GM19238 (cell line): ENCODE data around the gene DLG2.

Experiments used
- DNase-seq: peaks from one replicate; pipeline ENCODE4 v3.0.0; 2011; ENCODE audit warnings: low spot score; ENCODE audit not compliant: insufficient read length

The DLG2 gene

DNA sequence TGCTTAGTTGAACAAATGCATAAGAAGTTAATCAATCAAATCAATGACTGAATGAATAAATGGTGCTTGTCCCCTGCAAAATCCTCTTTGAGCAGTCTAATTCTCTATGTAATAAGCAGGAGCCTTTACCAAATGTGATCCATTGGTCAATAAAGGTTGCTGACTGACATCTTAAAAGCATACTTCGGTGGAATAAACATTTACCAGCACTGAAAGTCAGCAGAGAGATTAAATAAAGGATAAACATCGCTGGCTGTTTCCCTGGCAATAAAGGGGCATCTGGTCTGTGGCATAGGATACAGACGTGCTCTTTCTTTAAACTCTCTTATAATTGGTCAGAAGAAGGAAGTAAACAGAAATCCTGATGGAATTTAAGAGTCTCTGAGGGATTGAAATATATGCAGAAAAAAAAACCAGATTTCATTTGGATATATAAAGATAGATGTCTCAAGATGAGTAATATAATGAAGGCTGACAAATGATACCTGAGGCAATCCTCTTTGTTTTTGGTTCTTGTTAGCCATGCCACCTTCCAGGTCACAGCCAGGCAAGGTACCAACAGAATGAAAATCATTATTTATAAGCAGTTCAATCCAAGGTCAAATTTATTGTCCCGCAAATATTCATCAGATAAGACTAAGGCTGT lies 1762.6 kb downstream of the DLG2 start:
- no peak for DNase-seq

DNA sequence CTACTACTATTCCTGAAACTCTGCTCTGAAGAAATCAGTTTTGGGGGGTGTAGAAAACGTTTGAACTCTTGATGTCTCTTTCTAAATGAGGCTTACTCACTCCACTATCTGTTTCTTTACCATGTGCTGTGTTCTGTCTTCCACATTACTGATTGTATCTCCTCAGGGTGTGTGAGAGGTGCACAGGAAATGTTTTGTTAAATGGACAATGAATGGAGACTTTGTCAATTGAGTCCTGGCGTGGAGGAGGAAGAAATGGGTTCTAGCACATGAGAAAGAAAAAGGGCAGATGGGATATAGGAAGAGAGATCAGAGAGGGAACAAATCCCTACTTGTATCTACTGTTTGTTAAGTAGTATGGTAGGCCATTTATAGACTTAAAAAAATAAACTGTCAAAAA lies 1763.9 kb downstream of the DLG2 start:
- no peak for DNase-seq

DNA sequence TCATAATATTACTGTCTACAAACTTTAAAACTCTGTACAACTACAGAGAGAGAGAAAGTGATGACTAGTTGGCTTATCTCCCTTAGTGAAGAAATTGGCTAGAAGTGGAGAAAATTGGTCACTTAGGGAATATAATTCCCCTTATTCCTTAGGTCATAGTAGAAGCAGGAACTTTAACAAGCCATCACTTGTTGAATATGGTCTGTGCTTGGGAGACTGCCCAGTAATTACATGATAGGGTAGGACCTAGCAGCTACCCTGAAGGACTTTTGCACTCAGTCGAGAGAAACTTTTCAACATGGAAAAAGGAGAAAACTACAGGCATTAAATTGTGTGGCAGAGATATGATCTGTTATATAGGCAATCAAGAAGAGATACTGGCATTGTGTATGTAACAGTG lies 1764.5 kb downstream of the DLG2 start:
- DNase-seq: no peak

DNA sequence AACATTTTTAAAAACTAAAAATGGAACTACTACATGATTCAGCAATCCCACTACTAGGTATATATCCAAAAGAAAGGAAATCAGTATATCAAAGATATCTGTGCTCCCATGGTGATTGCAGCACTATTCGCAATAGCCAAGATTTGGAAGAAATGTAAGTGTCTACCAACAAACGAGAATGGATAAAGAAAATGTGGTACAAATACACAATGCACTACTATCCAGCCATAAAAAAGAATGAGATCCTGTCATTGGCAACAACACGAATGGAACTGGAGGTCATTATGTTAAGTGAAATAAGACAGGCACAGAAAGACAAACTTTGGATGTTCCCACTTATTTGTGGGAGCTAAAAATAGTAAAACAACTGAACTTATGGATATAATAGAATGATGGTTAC lies 1765.1 kb downstream of the DLG2 start:
- no peak for DNase-seq

DNA sequence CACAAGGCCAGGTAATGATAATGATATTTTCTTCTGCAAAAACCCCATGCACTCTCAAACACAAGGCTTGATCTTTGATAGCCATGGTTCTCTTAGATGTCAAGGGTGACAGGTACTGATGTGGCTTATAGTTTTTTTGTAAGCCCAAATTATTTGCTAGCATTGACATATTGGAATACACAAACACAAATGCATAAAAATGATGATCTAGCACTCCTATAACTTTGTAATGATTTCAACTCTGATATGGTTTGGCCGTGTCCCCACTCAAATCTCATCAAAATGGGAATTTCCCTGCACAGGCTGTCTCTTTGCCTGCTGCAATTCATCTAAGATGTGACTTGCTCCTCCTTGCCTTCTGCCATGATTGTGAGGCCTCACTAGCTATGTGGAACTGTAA lies 1768.5 kb downstream of the DLG2 start:
- no peak for DNase-seq

DNA sequence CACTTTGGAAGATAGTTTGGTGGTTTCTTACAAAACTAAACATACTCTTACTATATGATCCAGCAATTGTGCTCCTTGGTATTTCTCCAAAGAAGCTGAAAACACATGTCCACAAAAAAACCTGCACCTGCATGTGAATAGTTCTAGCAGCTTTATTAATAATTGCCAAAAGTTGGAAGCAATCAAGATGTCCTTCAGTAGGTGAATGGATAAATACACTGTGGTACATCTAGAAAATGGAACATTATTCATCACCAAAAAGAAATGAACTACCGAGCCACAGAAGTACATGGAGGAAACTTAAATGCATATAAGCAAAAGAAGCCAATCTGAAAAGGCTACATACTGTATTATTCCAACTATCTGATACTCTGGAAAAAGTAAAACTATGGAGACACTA lies 1771.9 kb downstream of the DLG2 start:
- DNase-seq: no peak

DNA sequence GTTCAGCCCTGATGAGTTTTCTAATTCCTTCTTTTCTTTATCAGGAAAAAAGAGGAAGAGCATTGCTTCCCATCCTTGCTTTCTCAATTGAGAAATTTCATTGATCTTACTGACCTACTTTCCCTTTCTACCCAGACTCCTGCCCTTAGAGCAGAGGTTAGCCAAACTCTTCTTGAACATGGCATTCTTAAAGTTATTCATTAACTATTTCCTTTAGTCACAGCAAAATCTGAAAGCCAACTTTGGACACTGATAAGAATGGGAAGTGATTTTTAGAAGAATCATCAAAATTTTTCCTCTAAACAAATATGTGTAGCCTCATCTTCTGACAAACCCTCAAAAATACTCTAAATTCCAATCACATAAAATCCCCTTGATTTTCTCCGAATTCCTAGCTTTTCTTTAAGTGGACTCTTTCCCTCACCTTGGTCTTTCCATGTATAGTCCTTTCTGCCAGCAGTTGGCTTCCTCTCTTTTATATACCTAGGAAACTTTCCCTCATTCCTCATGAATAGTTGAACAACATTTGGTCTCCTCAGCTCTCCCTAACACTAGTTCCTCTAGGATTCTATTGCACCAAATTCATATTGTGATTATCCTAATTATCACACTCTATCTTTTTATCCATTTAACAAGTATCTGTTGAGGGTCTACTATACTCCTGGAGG lies 1774.2 kb downstream of the DLG2 start:
- no peak for DNase-seq

DNA sequence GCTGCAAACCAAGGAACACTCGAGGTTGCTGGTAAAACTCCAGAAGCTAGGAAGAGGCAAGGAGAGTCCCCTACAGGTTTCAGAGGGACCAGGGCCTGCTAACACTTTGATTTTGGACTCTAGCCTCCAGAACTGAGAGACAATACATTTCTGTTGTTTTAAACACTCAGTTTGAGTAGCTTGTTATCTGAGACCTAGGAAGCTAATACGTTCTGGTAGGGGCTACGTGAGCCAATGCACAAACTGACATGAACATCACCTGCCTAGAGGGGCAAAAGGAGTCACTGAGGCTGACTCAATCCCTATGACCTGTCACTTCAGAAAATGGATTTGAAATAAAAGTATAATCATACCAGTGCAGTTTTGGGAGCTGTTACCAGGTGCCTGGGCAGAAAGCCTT lies 1775.1 kb downstream of the DLG2 start:
- no peak for DNase-seq

DNA sequence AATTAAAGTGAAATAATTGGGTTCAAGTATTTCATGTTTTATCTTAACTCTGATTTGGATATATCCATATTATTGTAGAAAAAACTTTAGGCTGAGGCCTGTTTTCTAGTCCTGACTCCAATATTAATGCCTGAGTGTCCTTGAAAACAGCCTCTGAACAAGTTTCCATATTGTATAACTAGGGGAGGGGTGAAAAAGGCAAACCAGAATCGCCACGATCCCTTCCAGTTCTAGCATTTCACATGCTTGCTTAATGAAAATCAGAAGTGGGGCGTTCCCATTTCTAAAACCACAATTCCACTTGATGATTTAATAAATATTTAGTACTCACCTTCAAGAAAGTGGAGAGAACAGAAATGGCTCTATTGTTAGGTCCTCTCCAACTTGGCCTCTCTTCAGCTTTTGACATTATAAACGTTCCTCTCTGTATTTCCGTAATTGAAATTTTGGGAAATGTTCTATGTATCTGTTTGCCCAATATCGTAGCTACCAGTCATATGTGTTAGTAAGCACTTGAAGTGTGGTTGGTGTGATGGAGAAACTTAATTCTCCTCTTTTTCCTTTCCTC lies 1779.6 kb downstream of the DLG2 start:
- no peak for DNase-seq

DNA sequence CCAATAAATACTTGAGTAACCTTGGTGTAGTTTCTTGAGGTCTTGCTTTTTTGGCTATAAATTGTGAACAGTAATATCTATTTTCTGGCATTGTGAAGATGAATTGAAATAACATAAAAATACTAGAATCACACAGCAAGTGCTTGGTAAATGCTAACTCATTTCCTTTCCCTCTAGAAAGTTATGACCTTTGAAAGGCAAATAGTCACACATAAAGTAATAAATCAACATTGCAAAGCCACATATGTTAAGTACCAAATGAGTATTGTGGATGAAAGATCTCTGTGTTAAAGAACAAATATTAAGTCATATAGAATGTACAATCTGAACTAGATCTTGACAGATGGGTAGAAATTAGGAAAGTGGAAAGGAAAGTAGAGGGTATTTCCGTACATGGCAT lies 1781.3 kb downstream of the DLG2 start:
- no peak for DNase-seq

DNA sequence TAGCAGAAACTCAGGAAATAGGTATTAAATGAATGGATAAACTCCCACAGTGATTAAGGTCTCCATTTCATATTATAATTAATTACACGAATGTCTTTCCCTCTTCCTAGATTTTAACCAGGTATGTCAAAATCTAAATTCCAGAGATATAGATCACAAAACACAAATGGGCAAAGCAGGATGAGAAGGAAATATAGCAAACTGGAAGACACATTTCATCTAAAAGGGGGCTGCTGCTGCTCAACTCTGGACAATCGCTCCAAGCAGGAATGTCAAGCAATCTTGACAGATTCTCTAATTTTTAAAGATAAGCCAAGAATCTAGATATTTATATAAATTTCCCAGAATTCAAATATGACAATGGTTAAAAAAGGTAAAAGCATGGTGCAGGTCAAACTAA lies 1786.8 kb downstream of the DLG2 start:
- no peak for DNase-seq

DNA sequence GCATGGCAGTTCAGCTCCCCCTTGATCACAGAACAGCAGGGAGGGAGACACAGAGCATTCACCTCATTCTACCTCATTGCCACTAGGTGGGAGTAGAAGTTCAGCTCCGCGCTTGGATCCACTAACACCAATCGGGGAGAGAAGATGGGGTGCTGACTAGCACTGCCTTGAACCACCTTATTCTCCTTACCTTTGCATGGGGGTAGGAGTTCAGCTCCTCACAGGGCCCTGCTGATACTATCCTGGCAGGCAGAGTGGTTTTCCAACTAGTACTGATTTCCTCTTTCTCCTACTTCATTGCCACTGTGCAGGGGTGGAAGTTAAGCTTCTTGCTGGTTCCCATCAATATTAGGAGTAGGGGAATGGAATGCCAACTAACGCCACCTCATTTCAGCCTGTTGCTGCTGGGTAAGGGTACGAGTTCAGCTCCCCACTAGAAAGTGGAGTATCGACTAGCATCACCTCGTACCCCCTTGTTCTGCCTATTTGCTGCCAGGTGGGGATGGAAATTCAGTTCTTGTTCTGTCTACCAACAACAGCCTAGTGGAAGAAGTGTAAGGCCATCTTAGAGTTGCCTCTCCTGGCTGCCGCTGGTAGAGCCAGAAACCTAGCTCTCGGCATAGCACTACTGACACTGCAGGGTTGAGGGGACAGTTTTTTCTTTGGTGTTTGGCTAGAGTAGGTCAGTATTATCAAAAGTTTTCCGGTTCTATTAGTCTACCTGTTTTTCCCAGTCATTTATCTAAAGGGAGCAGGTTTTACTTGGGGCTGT lies 1790.1 kb downstream of the DLG2 start:
- peak; percentile 32 for DNase-seq

DNA sequence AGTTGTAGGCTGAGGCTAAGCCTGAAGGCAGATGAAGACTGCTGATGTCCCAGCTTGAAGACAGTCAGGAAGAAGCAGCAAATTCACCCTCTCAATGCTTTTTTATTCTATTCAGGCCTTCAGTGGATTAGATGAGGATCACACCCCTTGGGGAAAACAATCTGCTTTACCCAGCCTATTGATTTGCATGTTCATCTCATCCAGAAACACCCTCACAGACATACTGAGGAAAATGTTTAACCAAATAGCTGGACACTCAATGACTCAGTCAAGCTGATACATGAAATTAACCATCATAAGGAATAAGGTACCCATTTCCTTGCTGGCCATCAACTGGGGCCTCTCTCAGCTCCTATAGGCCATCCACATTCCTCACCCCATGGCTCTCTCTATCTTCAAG lies 1791.1 kb downstream of the DLG2 start:
- no peak for DNase-seq

DNA sequence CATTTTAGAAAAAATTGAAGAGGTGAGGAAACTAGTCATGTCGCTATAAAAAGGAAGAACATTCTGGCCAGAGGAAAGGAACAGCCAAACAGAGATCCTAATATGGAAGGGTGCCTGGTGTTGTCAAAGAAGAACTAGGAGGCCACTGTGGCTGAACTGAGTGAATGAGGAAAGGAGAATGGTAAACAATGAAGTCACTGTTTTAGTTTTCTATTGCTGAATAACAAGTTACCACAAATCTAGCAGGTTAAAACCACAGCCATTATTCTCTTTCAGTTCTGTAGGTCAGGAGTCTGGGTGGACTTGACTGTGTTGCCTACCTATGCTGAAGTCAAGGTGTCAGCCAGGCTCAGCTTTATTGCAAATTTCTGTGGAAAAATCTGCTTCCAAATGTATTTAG lies 1791.7 kb downstream of the DLG2 start:
- DNase-seq: no peak

DNA sequence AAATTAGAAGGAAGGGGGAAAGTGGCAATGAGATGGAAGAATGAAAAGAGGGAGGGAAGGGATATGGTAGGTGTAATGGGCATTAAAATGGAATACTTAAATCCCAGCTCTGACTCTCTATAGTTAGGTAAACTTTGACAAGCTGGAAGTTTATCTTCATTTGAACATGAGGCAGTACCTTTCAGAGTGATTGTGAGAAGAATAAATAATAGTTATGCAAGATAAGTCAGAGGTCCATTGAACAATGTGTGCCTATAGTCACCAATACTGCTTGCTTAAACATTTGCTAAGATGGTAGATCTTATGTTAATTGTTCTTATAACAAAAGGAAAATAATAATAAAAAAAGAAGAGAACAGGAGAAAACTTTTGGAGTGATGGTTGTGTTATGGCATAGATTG lies 1795.2 kb downstream of the DLG2 start:
- no peak for DNase-seq

DNA sequence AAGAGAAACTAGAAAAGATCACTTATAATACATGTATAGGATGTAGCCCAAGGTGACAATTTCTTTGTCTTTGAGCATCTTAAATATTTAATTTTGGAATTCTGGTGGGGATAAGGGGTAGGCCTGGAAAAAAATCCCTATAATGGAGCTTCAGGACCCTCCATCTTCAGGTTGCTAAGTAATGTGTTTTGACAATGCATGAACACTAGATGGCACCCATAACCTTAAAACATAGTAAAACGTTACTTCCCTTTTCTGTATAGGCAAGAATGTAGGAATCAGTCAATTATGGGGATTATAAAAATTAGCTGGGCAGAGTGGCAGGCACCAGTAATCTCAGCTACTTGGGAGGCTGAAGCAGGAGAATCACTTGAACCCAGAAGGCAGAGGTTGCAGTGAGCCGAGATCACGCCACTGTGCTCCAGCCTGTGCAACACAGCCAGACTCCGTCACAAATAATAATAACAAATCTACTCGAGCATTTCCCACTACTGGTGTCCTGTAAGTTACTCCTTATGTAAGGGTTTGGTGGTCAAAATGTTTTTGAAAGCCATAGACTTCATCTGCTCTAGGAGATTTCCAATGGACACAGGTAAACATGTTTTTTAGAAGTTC lies 1799.1 kb downstream of the DLG2 start:
- DNase-seq: no peak

DNA sequence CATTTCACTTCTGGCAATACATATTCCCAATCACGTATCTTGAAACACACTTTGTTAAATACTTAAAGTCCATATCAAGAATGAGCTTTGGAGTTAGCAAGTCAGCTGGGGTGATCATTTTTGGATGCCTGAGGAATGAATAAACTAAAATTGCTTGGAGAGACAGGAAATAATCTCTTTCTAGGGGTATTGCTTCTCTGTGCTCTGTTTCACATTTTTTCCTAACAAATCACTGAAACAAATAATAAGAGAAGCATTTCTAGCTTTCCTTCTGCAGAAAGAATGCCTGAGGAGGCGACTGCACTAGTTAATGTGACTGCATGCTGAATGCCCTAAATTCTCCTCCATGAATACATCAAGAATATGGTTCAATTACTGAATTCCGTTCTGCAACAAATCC lies 1799.6 kb downstream of the DLG2 start:
- DNase-seq: no peak

DNA sequence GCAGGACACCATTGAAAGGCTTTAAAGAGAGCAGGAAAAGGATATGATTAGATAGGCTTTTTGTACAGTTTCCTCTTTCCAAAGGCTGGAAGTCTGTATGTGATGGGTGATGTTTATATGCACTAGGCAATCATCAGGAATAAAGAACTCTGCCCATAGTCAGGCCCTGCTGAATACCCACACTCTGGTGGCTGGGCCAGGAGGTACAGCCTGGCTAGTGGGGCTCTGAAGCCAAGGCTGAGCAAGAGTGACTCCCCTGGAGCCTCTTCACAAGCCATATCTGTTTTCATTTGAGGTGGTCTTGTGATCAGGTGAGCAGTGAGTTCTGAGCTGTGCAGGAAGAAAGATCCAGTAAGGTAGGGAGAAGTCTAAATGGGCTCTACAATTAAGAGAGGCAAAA lies 1801.1 kb downstream of the DLG2 start:
- DNase-seq: no peak

DNA sequence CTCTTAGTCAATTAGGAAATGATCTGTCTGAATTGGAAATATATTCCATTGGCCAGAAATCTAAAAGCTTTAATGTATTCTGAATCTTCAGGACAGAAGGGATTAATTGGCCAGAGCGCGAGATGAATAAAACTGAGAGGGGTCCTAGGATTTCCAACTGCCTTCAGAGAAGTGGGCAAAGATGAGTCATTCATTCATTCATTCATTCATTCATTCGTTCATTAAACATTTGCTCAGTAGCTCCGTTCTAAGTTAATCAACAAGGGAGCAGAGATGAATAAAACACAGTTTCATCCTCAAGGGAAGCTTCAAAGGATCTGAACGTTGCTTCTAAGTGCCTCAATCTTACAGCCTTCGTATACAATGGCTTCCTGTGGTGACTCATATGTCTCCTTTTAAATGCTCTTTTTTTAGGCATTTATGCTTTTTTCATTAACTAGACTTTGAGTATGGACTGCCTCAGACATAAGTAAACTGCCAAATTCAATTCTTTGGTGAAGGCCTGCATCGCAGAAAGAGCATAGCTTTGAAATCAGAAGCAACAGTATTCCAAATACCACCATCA lies 1803.6 kb downstream of the DLG2 start:
- no peak for DNase-seq

DNA sequence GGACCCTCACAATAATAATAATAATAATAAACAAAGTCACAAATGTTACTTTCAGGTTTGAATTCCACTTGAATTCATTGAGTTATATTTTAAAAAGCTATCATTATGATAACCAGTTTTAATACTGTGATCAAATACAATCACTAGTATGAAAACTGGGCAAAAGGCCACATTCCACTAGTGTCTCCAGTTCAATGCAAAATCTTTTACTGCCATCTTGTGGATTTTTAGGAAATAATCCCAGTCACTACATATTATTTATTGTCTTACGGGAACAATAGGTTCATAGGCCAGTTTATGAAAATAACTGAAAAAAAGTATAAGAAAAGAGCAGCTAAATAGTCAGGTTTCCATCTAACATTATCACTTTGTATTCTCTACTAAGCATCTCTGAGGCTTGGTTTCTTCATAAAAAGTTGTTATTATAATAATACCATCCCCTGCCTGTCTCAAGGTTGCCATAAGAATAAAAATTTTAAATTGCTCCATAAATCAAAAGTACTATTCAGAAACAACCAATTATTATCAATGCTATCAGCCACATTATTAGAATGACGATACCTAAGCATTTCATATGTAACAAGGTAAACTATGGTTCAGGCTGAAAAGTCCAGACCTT lies 1807.1 kb downstream of the DLG2 start:
- no peak for DNase-seq

DNA sequence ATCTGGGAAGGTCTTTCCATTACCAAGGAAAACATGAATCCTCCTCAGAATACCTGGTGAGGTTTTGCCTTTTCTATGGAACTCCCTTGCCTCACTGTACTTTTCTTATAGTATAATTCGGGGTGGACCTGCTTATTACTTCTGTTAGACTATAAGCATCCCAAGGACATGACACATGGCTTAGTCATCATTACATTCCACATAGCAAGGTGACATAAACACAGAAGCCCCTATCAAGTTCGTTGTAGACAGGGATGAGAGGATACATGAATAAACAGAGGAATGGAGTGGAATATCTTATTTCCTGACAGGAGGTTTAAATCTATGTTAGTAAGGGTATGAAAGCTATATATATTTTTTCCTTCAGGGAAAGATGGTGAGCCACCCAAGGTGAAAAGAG lies 1808.8 kb downstream of the DLG2 start:
- no peak for DNase-seq
